Erythroblast (primary cell): ENCODE results near the gene FOXC1.

Experiments used
- GATA1 ChIP-seq: IDR thresholded peaks from 2 replicates; pipeline ENCODE4 v1.6.1; 2011; ENCODE audit warnings: low read depth, mild to moderate bottlenecking, control low read depth, low read length, moderate library complexity
- POLR2A ChIP-seq: IDR thresholded peaks from 2 replicates; pipeline ENCODE4 v1.6.1; 2011; ENCODE audit warnings: mild to moderate bottlenecking, low read length

- TF ChIP-seq POLR2A (no peak), GATA1 (no peak)
Observed at GRCh38 chr6:1615151-1615852, 5.6 kb downstream of the FOXC1 start.
